Spleen (tissue), 7 donors: Measurements from ENCODE around the gene TOP3A.

Source experiments
- CTCF ChIP-seq, 11 experiments: fragments of 200-600 bp in 7 of 11; fragments of 450-650 bp in 4 of 11; sonication (generic) in 4 of 11; IDR thresholded peaks in 8 of 11; conservative IDR thresholded peaks in 3 of 11; 1 replicate in 7 of 11; 2 replicates in 4 of 11; pipeline versions ENCODE4 v1.4.0 to v1.8.0; 2016 to 2021; ENCODE audit warnings: antibody characterized with exemption in 11 of 11, inconsistent platforms in 4 of 11, mild to moderate bottlenecking in 1 of 11
- POLR2A ChIP-seq, 3 donors: fragments of 450-650 bp; IDR thresholded peaks; one replicate each; pipeline ENCODE4 v1.5.1; 2017; ENCODE audit warnings: antibody characterized with exemption in 3 of 3, mild to moderate bottlenecking in 1 of 3
- POLR2AphosphoS5 ChIP-seq, 3 donors: sonication (generic); formaldehyde crosslinking; IDR thresholded peaks; one replicate each; pipeline ENCODE4 v1.5.1; 2017; ENCODE audit warnings: antibody characterized with exemption in 3 of 3
- donor health status: DM: no; HTN: no; CAD: no; lungs with moderate emphysema.
- donor health status: DM: no; HTN: no; CAD: no.
- donor health status: DM: no; HTN: no; CAD: no.

GRCh38 chr17:18363101-18364049, 48.6 kb upstream of the TOP3A start, which contains the start of gene SHMT1:
- TF ChIP-seq CTCF (IDR thresholded peaks at IDR 0.05 in 8 of 11, conservative IDR thresholded peaks at IDR 0.05 in 3 of 11) (peak in 2 of 11 experiments; percentile 28 to 38), POLR2AphosphoS5 (IDR thresholded peaks at IDR 0.05) (peak; percentile 87 to 94 (median 93)), POLR2A (IDR thresholded peaks at IDR 0.05) (peak in 2 of 3 donors; percentile 3 to 52)
